HG03039 (cell line): ENCODE data around the gene DNAJB14.
"Not testable (repeated sequence)": the region's sequence is repeated elsewhere in the genome, so short reads cannot be mapped to it uniquely, and the experiment has no call there.

ENCODE experiments used
- ATAC-seq: cut with Tn5 transposase; IDR thresholded peaks from one replicate; pipeline ENCODE4 v1.9.1; 2021; ENCODE audit warnings: mild to moderate bottlenecking, moderate library complexity; ENCODE audit not compliant: unreplicated experiment

The DNAJB14 gene

GRCh38 chr4:99946356-99947189 is at the start of gene DNAJB14:
Gene DNAJB14, minus strand, starts transcription at chr4:99946618. Its CDS starts 47 bp downstream, at chr4:99946571.
- peak; percentile 38 for ATAC-seq

GRCh38 chr4:99991741-99992140 is 45.3 kb upstream of the DNAJB14 start:
- ATAC-seq = no peak

GRCh38 chr4:99987681-99988080 is 41.3 kb upstream of the DNAJB14 start:
- ATAC-seq = no peak

GRCh38 chr4:99986792-99987191 is 40.4 kb upstream of the DNAJB14 start:
- peak; percentile 39 for ATAC-seq

- ATAC-seq = peak; percentile 46
Observed at GRCh38 chr4:99983289-99983943, 37.0 kb upstream of the DNAJB14 start.

GRCh38 chr4:99979872-99980271 is 33.5 kb upstream of the DNAJB14 start:
- no peak for ATAC-seq

- no peak for ATAC-seq
Observed at GRCh38 chr4:99971453-99972111, 25.2 kb upstream of the DNAJB14 start.

- ATAC-seq = no peak
Observed at GRCh38 chr4:99968330-99968729, 21.9 kb upstream of the DNAJB14 start.

GRCh38 chr4:99966692-99967091 is 20.3 kb upstream of the DNAJB14 start:
- no peak for ATAC-seq

- no peak for ATAC-seq
Observed at GRCh38 chr4:99965674-99966350, 19.4 kb upstream of the DNAJB14 start.

- no peak for ATAC-seq
Observed at GRCh38 chr4:99965173-99965572, 18.8 kb upstream of the DNAJB14 start.

- no peak for ATAC-seq
Observed at GRCh38 chr4:99961711-99962110, 15.3 kb upstream of the DNAJB14 start.

GRCh38 chr4:99960648-99961047 is 14.2 kb upstream of the DNAJB14 start:
- no peak for ATAC-seq

GRCh38 chr4:99958207-99958606 is 11.8 kb upstream of the DNAJB14 start:
- ATAC-seq = not testable (repeated sequence)

- ATAC-seq = no peak
Observed at GRCh38 chr4:99950913-99951254, 4.5 kb upstream of the DNAJB14 start.

- ATAC-seq = peak; percentile 60
Observed at GRCh38 chr4:99949999-99950912, 3.8 kb upstream of the DNAJB14 start, which contains the start of gene H2AZ1. Gene H2AZ1, minus strand, starts transcription at chr4:99950275. Its CDS starts 105 bp downstream, at chr4:99950170.

GRCh38 chr4:99949034-99949998 is 2.9 kb upstream of the DNAJB14 start:
- peak; percentile 23 for ATAC-seq

- no peak for ATAC-seq
Observed at GRCh38 chr4:99947608-99948007, 1.2 kb upstream of the DNAJB14 start.

- ATAC-seq = no peak
Observed at GRCh38 chr4:99947190-99947578, 766 bp upstream of the DNAJB14 start.
